NT2/D1 (cell line): Measurements from ENCODE around the gene TAAR5.
"Not testable (repeated sequence)": the region's sequence is repeated elsewhere in the genome, so short reads cannot be mapped to it uniquely, and the experiment has no call there.

Experiments
- DNase-seq: peaks from one replicate; pipeline ENCODE4 v3.0.0-alpha.2; 2011; ENCODE audit warnings: low read depth, low spot score
- H3K27me3 ChIP-seq: 2 replicates; pipeline ENCODE4 v1.6.0; 2011; ENCODE audit warnings: mild to moderate bottlenecking; ENCODE audit not compliant: insufficient read length, insufficient read depth
- H3K36me3 ChIP-seq: 2 replicates; pipeline ENCODE4 v1.6.1; 2011; ENCODE audit warnings: mild to moderate bottlenecking, low read length, mixed read lengths; ENCODE audit not compliant: insufficient read depth, insufficient read length
- H3K4me1 ChIP-seq: 2 replicates; pipeline ENCODE4 v1.5.1; 2011; ENCODE audit not compliant: insufficient read depth, insufficient read length
- H3K4me3 ChIP-seq: 2 replicates; pipeline ENCODE4 v1.5.1; 2011; ENCODE audit warnings: low read depth; ENCODE audit not compliant: insufficient read length
- H3K9ac ChIP-seq: 2 replicates; pipeline ENCODE4 v1.6.0; 2011; ENCODE audit warnings: low read depth; ENCODE audit not compliant: insufficient read length
- H3K9me3 ChIP-seq: 2 replicates; pipeline ENCODE4 v1.5.1; 2011; ENCODE audit warnings: mild to moderate bottlenecking, low read length; ENCODE audit not compliant: insufficient read depth
- SUZ12 ChIP-seq: IDR thresholded peaks from 2 replicates; pipeline ENCODE4 v1.6.1; 2011; ENCODE audit not compliant: insufficient read length, insufficient read depth; ENCODE audit errors: extremely low read depth
- YY1 ChIP-seq: IDR thresholded peaks from 2 replicates; pipeline ENCODE4 v1.6.1; 2011; ENCODE audit not compliant: insufficient read length, insufficient read depth
- ZNF274 ChIP-seq: IDR thresholded peaks from 2 replicates; pipeline ENCODE4 v1.6.1; 2011; ENCODE audit warnings: mild to moderate bottlenecking, low read depth, low read length

TAAR5 gene

DNA sequence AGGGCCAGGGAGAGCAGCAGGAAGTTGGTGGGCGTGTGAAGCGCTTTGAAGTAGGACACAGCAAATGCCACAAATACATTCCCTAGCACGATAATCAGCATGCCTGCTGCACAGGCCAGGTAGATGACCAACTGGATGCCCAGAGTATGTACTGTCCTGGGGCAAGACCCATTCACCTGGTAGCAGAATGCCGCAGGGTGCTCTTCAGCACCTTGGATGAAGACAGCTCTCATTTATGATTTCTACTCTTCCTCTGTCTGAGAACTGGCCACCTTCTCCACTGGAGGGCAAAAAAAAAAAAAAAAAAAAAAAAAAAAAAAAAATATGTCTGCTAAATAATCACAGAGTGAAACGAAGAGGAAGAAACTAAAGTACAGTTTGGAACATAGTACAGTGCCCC is at the start of gene TAAR5:
TSS of gene TAAR5 (minus strand) at position 288 of the 400 bp plus-strand sequence. CDS start at position 233, 55 bp downstream.
- Histone ChIP-seq H3K4me1 (no peaks in the 10 kb centered on the region), H3K9ac (no peak within 1 kb of the TSS), H3K9me3 (no peaks in the 10 kb centered on the region), H3K36me3 (no peaks in the 10 kb centered on the region), H3K4me3 (no peak within 1 kb of the TSS), H3K27me3 (no peaks in the 10 kb centered on the region)
- DNase-seq: no peak
- TF ChIP-seq YY1: no peak
- TF ChIP-seq SUZ12: no peak
- no peak for TF ChIP-seq ZNF274

- not testable (repeated sequence) for H3K9ac ChIP-seq, H3K4me3 ChIP-seq, DNase-seq, H3K9me3 ChIP-seq, H3K27me3 ChIP-seq, H3K36me3 ChIP-seq, H3K4me1 ChIP-seq
Observed at GRCh38 chr6:132637135-132637534, 47.6 kb upstream of the TAAR5 start.

GRCh38 chr6:132635906-132636305 is 46.4 kb upstream of the TAAR5 start:
- H3K36me3 ChIP-seq, DNase-seq, H3K9ac ChIP-seq, H3K27me3 ChIP-seq, H3K4me1 ChIP-seq, H3K4me3 ChIP-seq, H3K9me3 ChIP-seq: not testable (repeated sequence)

DNA sequence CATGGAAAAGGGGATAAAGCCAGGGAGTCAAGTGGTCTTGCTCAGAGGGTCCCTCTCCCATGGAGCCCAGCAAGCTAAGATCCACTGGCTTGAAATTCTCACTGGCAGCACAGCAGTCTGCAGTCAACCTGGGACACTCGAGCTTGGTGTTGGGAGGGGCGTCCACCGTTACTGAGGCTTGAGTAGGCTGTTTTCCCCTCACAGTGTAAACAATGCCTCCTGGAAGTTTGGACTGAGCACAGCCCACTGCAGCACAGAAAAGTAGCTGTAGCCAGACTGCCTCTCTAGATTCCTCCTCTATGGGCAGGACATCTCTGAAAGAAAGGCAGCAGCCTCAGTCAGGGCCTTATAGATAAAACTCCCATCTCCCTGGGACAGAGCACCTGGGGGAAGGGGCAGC is 45.7 kb upstream of the TAAR5 start:
- not testable (repeated sequence) for H3K27me3 ChIP-seq

GRCh38 chr6:132634796-132635195 is 45.3 kb upstream of the TAAR5 start:
- no peaks in the 10 kb centered on the region for H3K4me1 ChIP-seq
- H3K9me3 ChIP-seq: no peaks in the 10 kb centered on the region
- H3K4me3 ChIP-seq: no peak overlapping the region
- no peaks in the 10 kb centered on the region for H3K27me3 ChIP-seq
- no peak for TF ChIP-seq ZNF274
- no peak for TF ChIP-seq SUZ12
- H3K9ac ChIP-seq: no peak overlapping the region
- no peaks in the 10 kb centered on the region for H3K36me3 ChIP-seq
- no peak for DNase-seq

More for the DNA sequence above, 45.7 kb upstream of the TAAR5 start:
- H3K9ac ChIP-seq, H3K4me3 ChIP-seq, H3K4me1 ChIP-seq, H3K9me3 ChIP-seq, DNase-seq, H3K36me3 ChIP-seq: not testable (repeated sequence)

DNA sequence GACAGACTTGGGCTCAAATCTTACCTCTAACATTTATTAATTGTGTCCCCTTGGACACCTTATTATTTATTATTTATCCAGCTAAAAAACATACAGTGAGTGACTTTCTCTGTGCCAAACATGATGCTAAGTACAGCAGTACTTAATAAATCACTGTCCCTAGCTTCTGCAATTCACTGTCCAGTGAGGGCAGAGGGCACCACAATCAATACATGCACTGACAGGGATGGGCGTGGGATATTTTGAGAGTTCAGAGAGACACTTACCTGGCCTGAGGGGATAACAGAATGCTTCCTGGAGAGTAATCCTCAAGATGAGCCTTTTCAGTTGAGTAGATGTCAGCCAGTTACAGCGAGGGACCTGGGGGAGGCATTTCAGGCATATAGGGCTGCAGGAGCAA is 43.8 kb upstream of the TAAR5 start:
- Histone ChIP-seq H3K36me3 (no peaks in the 10 kb centered on the region), H3K27me3 (no peaks in the 10 kb centered on the region), H3K4me1 (no peaks in the 10 kb centered on the region), H3K4me3 (no peak overlapping the region), H3K9me3 (no peaks in the 10 kb centered on the region), H3K9ac (no peak overlapping the region)
- no peak for DNase-seq
- TF ChIP-seq SUZ12 (no peak), ZNF274 (no peak), YY1 (no peak)

- TF ChIP-seq ZNF274 (no peak), SUZ12 (no peak), YY1 (no peak)
- no peaks in the 10 kb centered on the region for H3K9me3 ChIP-seq
- H3K27me3 ChIP-seq: no peaks in the 10 kb centered on the region
- H3K9ac ChIP-seq: no peak within 1 kb of the TSS
- no peak for DNase-seq
- H3K4me3 ChIP-seq: no peak within 1 kb of the TSS
- no peaks in the 10 kb centered on the region for H3K4me1 ChIP-seq
- no peaks in the 10 kb centered on the region for H3K36me3 ChIP-seq
Observed at GRCh38 chr6:132624175-132624574, 34.6 kb upstream of the TAAR5 start, which contains the start of gene TAAR2. Gene TAAR2 (minus strand): TSS chr6:132624275. CDS start chr6:132624275, 0 bp downstream.

DNA sequence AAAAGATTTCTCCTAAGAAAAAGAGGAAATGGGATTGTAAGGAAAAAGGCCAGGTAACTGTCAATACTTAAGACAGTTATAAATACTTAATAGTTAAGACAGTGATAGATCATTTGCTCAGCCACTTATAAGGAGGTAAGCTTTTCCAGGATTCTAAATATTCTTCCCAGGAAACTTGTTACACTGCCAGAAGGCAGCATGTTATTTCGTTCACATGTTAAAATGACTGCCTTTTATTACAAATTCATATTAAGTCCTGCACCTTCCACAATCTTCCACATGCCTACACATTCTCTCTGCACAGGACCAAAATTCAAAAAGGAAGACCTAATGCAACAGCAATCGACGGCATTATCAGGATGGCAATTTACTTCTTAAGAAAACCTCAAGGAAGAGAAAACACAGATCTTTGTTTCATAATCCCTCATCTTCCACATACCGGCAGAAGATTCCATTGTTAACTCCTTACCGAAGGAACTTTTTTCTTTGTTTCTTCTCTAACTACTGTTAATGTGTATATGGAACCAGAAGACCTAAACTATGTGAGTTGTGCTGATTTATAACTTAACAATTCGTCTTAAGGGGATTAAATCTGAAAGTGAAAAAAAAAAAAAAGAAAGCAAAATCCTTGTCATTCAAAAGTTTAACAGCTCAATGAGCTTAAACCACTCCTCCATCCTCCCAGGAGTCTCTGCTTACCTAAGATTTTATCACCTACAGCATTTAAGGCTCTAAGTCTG is 33.7 kb upstream of the TAAR5 start:
- H3K27me3 ChIP-seq: no peaks in the 10 kb centered on the region
- no peaks in the 10 kb centered on the region for H3K36me3 ChIP-seq
- H3K9me3 ChIP-seq: no peaks in the 10 kb centered on the region
- no peak for DNase-seq
- TF ChIP-seq YY1 (no peak), ZNF274 (no peak), SUZ12 (no peak)
- no peak overlapping the region for H3K9ac ChIP-seq
- H3K4me3 ChIP-seq: no peak overlapping the region
- H3K4me1 ChIP-seq: no peaks in the 10 kb centered on the region
